Mucosa of gallbladder (tissue), 1 donor: ENCODE data around the gene TRAF3IP1. TPM values are rescaled to one million over a fixed set of nuclear protein-coding genes. Genes with fewer than 3 reads are reported as not detected.

Experiments used
- DNase-seq: peaks from one replicate; pipeline ENCODE4 v3.0.0-alpha.2; 2020; ENCODE audit warnings: low spot score
- total RNA-seq: library from RNA; stranded (reverse); gene quantifications from one replicate; pipeline ENCODE4 v1.2.1, GENCODE V29; 2021
- donor health status: DM: no; HTN: no; CAD: no.

TRAF3IP1 gene
- total RNA-seq, 1 donor from 2014 or later: 25.6 TPM

DNA sequence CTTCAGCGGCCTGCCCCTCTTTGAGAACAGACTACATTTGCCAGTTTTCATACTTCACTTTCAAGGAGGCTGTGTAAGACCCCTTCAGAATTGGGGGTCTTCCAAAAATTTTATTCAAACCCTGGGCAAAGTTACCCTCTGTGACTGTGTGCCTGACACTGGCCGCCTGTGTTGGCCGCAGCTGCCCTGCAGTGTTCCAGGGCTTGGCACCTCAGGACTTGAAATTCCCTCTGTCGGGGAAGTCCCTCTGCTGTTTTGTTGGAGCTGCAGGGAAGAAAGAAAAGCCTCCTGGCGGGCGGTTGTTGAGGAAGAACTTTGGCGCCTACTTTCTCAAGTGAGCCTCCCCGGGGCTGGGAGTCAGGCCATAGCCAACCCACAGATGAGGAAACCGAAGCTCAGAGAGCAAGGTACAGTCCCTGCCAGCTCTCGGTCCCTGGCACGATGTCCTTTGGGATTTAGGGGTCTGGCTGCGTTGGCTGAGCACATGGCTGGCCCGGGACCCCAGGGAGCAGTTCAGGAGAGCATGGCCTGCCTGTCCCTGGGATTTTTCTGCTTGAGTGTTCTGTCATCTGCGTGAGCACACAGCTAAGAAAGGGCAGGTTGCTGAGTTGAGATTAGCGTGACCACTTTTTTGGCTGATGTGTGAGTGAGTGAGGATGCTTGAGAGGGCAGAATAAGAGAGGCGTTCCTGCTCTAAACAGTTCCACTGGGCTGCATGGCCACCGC lies 88.5 kb downstream of the TRAF3IP1 start:
- no peak for DNase-seq

- DNase-seq: no peak
These were observed 89.3 kb downstream of the TRAF3IP1 start for GRCh38 chr2:238409341-238410199.

DNA sequence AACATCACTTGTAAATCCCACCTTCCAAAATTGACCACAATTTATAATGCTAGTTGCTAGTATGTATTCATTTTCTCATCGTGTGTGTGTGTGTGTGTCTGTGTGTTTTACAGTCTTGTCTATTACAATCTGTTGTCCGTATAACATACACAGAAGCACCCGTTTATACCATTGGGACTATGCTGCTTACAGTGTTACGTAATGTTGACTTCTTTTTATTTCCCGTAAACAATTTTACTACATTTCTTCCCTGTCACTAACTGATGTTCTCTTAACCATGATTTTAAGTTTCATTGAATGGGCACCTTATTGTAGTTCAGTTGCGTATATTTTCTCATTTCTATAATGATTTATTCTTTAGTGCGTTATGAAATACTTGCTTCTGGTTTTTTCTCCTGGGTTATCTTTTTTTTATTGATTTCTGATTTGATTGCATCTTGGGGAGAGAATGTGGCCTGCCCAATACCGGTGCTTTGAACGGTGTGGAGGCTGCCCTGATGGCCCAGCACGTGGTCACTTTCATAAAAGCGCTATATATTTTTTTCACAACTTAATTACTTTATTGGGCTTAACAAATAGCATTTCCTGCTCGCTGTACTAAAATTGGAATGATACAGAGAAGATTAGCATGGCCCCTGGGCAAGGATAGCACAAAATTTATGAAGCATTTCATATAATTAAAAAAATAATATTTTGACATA lies 91.9 kb downstream of the TRAF3IP1 start:
- no peak for DNase-seq

- DNase-seq: no peak
These were observed 93.0 kb downstream of the TRAF3IP1 start for GRCh38 chr2:238413368-238413767.

GRCh38 chr2:238415036-238415764 lies 94.9 kb downstream of the TRAF3IP1 start:
- DNase-seq: no peak

DNA sequence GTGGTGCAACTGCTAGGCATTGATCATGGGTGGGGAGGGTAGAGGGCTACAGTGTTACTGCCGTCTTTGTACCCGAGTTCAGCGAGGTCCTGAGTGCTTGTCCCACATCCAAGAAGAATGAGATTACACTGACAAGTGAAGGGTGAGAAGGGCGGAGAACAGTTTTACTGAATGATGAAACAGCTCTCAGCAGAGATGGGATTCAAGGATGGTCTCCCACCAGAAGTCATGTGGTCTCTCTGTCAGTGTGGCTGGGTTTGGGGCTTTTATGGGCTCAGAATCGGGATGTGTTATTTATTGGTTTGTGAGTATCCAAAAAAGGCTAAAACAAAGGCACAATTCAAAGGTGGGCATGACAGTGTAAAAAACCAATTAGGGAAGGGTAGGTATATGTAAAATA lies 95.6 kb downstream of the TRAF3IP1 start:
- DNase-seq: no peak

- peak; percentile 56 for DNase-seq
These were observed 98.1 kb downstream of the TRAF3IP1 start for GRCh38 chr2:238418196-238418998.

- no peak for DNase-seq
These were observed 98.8 kb downstream of the TRAF3IP1 start for GRCh38 chr2:238418999-238419546.

- DNase-seq: no peak
These were observed 100.1 kb downstream of the TRAF3IP1 start for GRCh38 chr2:238420442-238420841.

DNA sequence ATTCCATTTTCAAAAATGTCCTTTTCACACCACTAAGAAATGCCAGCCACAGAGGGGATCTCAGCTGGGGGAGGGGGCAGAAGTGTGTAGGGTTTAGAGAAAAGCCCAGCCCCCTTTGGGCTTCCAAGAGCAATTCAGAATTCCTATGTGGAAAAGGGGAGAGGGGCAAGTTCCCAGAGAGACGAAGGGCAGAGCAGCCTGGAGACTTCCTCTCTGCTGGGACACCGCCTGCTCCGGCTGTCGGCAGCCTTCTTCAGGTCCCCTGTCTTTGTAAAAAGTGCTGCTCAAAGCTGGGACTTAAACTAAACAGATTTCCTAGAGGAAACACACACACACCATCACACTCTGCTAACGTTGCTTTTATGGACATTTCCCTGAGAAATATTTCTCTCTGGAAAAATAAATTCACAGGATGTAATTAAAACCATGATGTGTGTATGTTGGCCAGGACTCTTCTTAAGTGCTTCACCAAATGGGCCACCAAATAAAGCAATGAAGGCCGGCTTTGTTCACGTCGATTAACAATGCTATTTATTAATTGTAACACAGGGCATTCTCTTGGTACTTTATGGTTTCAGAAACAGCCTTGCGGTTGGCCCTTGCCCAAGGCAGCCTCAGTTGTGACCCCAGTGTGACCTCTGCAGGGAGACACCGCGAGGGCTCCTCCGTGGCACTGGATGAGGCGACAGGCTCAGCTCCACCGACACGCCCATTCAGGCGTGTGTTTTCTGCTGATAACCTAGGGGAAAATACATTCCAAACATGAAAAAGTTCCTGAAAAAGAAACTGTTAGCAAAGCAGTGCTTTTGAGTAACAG lies 100.8 kb downstream of the TRAF3IP1 start:
- DNase-seq: no peak

DNA sequence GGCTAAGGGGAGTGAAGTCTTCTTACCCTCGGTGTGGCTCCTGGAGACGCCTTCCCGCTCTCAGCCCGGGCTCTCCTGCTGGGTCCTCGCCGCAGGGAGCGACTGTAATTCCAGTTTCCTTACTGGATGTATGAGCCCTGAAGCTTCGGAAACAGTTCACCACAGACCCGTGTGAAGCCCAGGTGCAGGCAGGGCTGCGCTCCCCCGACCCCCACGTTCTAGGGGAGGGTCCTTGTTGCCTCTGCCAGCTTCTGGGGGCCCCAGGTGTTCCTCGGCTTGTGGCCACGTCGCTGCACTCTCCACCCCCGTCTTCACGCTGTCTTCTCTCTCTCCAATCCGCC lies 101.3 kb downstream of the TRAF3IP1 start:
- no peak for DNase-seq

- no peak for DNase-seq
These were observed 102.0 kb downstream of the TRAF3IP1 start for GRCh38 chr2:238422285-238422684.

DNA sequence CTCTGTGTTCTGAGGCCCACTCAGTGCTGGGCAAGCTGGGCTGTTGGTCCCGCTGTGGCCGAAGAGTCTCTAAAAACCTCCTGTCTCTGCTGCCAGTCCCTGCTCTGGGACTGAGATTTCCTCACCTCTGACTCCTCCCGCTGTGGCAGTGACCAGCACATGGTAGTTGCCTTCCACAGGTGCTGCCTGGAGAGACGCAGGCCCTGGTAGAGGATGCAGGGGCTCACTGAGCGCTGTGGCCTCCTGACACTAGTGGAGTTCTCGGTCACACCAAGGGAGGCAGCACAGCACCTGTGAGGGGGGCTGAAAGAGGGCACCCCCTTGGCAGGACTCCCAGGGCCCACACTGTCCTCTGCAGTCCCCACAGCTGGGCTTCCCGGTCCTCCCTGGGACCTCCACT lies 102.6 kb downstream of the TRAF3IP1 start:
- DNase-seq: no peak

DNA sequence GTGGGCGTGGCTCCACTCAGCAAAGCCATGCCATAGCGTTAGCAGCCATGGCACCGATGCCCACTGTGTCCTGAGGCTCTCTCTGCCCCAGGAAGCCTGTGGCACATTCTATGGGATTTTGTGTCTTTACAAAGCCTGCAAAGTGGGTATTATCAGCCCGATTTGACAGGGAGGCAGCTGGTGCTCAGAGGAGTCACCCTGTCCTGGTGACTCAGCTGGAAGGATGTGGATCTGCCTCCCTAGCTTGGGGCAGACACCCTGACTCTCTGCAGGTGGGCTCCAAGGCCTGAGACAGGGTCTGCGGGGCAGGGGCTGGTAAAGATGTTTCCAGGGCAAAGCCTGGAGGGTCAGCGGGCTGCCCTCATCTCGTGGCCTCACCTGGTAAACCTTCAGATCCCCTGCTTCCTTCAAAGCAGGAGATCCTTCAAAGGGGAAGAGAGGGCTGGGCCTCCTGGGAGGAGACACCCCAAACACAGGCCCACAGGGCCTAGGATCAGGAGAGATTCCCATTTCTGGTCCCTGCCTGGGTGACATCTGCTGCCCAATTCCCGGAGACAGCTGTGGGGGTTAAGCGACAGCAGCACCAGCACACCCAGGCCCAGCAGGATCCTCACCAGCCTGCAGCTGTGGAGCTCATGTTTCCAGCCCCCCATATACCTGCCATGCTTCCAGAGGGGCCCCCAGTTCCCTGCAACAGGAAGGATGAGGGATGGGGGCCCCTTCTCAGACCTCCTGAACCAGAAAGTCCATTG lies 103.4 kb downstream of the TRAF3IP1 start:
- DNase-seq: no peak

DNA sequence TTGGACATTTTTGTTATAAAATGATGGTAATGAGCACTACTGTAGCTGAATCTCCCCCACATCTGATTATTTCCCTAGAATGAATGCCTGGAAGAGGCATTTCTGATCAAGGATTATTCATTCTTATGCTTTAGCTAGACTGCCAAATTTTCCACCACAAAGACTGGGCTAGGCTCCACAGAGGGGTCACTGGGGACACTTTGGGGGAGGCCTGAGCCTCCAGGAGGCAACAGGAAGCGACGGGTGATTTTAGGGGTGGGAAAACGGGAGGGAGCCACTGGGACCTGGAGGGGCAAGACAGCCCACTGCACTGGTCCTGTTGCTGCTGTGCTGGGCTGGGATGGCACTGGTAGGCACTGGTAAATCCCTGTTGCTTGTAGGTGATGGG lies 104.0 kb downstream of the TRAF3IP1 start:
- no peak for DNase-seq

DNA sequence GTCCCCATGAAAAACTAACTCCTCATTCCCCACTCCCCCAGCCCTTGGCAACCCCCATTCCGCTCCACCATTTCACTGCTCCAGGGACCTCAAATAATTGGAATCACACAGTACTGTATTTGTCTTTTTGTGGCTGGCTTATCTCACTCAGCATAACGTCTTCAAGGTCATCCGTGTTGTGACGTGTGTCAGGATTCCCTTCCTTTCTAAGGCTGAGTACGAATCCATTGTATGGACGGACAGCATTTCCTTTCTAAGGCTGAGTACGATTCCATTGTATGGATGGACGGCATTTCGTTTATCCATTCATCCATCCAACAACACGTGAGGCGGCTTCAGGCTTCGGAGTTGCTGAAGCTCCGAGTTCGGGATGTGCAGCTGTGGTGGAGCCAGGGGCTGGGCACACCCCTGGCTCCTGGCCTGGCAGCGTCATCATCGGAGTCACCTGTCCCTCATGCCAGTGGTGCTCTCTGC lies 105.2 kb downstream of the TRAF3IP1 start:
- no peak for DNase-seq

DNA sequence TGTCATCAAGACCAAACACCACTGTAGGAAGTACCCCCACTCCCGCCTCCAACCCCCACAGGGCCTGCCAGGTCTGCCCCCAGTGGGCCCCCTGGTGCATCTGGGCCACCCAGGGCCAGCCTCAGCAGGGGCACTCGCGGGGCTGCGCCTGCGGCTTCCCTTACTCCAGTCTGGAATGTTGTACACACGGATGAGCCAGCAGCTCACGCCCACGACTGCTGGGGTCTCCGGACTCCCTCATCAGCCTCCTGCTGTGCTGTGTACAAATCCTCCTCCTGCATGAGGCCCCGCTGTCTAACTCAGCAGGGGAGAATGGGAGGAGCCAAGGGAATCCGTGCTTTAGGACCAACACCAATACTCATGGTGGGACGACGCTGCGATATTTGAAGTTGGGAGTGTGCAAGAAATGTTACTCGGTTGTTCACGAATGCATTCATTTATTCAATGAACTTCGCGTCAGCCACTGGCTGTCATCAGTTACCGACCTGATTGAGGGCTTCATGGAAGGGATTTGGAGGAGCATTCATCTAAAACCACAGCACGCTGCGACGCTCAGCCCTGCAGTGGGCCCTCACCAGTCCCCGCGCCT lies 105.8 kb downstream of the TRAF3IP1 start:
- DNase-seq: no peak

- peak; percentile 58 for DNase-seq
These were observed 106.5 kb downstream of the TRAF3IP1 start, which contains the start of gene ASB1 for GRCh38 chr2:238426568-238427434. Gene ASB1 (plus strand): TSS chr2:238426927. CDS start chr2:238427071, 144 bp downstream.
